HG03378 (cell line): ENCODE results near the gene WNT5B.

ENCODE experiments used
- ATAC-seq: cut with Tn5 transposase; IDR thresholded peaks from one replicate; pipeline ENCODE4 v1.9.1; 2021; ENCODE audit warnings: mild to moderate bottlenecking, moderate library complexity; ENCODE audit not compliant: unreplicated experiment

The WNT5B gene

DNA sequence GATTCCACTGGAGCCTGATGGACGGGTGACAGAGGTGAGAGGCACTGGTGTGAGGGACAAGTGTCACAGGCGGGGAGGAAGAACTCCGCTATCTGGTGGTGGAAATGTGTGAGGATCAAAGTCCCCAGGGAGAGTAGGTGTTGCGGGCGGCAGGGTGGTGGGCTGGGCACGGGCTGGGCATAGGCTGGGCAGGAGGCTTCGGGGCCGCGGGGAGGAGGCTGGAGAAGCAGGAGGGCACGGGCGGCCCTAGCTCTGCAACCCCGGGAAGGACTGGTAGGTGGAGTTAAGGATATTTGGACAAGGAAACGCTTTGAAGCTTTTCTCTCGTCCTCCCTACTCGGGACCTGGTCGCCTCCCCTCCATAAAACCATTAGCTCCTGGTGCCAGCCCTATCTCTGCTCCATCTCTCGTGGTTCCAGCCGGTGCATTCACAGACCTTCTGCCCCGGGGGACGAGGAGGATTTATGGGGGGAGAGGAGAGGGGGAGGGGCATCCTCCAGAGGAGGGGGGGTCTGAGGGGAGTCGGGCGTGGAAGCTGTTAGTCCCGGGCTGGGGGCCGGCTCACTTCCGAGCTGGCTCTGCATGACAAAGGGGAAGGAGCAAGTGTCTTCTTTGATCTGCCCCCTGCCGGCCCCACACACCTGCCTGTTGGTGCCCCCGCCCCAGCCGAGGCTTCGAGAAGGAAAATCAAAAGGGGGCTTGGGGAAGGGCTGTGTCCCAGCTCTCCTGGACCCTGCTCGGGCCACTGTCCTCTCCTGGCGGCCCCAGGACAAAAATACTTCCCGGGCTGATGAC lies 504 bp downstream of the WNT5B start:
- ATAC-seq: no peak

DNA sequence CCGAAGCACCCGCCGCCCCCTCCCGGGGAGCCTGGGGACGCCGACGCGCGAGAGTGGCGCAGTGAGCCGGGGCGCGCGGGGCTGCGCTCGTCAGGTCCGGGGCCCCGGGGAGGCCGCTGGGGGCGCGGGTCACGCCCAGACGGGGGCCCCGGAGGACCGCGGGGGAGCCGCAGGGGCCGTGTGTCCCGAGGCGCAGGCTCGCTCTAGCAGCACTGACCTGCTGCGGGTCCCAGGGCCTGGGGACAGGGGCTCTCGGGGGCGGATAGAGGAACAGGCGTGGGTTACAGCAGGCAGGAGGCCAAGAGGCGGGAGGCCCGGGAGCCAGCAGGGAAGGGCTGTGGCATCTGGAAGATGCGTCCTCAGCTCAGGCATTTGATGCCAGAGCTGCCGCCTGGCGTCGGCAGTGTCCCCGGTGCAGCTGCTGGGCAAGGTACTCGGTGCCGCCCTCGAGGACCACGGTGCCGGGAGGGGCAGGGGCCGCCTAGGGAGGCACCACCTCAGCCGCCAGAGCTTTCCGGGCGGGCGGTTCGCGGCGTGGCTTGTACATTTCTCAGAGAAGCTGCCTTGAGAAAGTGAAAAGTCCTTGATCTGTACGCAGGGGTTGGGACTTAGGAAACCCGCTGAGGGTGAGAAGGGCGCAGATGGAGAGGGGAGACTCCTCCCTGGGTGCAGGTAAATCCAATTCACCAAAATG lies 1.2 kb downstream of the WNT5B start:
- no peak for ATAC-seq

GRCh38 chr12:1630827-1631591 lies 2.0 kb downstream of the WNT5B start:
- ATAC-seq: no peak

GRCh38 chr12:1632702-1633101 lies 3.7 kb downstream of the WNT5B start:
- ATAC-seq: no peak

DNA sequence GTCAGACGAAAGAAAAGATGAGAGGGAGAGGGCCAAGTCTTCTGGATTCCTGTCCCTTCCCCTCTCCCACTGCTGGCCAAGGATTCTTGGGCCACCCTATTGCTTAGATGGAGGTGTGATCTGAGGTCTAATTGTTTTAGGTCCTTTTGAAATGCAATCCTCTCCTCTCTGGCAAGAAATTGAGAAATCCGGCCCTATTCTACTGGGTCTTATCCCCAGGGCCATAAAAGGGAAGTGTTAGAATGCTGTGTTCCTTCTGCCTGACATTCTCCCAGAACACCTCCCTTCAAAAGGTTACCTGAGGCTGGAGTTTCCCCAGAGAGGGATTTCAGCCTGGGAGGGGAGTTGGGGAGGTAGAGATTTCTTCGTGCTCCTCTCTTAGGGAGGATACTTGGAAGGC lies 4.4 kb downstream of the WNT5B start:
- no peak for ATAC-seq

DNA sequence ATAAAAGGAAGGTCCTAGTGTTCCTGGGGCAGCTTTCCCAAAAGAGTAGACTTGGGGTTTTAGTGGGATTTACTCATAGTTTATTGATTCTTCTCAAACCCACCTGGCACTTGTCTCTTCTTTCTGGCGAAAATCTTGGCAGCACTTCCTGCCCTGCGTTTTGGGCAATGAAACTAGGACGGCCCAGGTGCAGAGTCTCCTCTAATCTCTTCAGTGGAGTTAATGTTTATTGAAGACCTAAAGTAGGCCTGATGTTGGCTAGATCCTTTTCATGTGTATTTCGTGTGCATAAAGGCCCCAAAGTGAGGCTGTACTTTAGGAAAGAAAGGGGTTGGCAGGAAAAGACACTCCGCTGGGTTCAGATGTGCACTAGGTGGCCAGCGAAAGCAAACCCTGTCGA lies 5.1 kb downstream of the WNT5B start:
- ATAC-seq: no peak

DNA sequence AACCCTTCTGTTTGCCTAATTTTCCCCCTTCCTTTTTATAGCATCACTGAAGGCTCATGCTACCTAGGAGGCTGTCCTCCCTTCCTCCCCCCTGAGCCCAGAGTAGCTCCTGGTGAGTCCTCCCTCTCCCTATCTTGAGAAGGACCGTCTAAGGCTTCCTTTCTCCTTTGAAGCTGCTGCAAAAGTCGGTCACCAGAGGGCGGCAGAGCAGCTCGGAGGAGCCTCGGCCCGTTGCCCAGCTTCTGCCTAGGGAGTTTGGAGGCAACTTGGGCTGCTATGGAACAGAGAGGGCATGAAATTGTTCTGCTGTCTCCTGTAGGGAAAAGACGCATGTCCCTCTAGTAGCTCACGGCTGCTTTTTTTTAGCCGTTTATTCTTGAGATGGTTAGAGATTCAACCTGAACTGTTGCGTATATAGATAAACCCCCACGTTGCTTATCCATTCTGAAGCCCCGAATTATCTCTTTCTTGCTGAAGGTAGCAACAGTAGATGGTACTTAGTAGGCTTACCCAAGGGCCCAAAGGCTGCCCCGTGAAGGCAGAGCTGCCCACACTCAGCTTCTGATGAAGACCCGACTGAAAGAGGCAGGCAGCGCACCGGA lies 5.7 kb downstream of the WNT5B start:
- no peak for ATAC-seq

DNA sequence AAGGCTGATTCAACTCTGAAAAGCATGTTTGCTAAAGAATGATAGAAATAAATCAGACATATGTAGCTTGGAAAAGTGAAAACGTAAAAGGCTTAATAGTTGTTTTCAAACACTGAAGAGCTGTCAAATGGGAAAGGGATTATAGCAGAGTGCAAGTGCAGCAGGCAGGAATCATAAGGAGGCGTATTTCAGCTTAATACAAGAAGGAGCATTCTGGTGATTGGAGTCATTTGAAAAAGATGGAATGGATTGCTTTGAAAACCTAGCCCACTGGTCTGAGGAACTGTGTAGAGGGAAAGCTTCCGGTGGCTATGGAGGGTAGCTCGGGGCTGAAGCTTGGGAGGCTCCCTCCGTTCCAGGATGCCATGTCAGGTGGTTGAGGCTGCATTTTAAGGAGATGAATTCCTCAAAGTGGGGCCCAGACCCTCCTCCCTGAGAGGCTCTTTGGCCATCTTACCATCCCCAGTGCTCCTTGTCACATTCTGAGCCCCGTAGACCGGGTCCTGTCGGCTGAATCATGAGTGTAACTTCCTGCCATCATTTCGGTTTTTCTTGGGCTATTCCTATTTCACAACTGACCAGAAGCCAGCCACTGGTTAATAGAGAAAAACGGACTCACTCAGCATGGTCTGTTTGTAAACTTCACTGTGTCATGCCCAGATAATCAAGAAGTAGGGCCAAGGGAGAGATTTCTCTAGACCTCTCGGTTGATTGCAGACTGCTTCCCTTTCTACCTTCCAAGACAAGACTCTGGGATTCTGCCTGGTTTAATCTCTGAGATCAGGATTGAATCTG lies 6.5 kb downstream of the WNT5B start:
- ATAC-seq: no peak

GRCh38 chr12:1638203-1638602 lies 9.2 kb downstream of the WNT5B start:
- ATAC-seq: no peak

DNA sequence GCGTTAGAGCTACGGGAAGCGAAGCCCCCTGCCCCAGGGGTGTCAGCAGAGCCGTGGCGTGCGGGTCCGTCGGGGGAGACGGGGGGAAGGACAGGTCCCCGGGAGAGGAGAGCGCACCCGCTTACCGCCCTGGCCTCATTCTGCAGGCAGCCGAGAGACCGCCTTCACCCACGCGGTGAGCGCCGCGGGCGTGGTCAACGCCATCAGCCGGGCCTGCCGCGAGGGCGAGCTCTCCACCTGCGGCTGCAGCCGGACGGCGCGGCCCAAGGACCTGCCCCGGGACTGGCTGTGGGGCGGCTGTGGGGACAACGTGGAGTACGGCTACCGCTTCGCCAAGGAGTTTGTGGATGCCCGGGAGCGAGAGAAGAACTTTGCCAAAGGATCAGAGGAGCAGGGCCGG lies 10.5 kb downstream of the WNT5B start:
- no peak for ATAC-seq

- ATAC-seq: no peak
These were observed 11.6 kb downstream of the WNT5B start for GRCh38 chr12:1640328-1641234.

DNA sequence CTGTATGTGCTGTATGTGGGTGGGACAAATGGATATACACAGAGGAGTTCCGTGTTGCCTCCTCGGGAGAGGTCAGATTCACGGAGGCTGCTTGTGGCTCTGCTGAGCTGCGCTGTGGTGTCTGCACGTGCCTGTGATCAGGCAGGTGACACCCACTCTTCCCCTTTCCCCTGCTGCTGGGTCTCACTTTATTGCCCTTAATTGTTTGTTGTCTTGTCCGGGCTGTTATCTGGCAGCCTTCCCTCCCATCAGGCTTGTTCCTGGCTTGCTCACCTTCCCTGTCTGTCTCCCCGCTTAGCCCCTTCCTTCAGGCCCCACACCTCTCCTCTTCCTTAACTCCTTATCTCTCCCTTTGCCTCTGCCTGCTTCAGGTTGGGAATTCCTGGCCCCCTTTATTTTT lies 13.5 kb downstream of the WNT5B start:
- no peak for ATAC-seq

DNA sequence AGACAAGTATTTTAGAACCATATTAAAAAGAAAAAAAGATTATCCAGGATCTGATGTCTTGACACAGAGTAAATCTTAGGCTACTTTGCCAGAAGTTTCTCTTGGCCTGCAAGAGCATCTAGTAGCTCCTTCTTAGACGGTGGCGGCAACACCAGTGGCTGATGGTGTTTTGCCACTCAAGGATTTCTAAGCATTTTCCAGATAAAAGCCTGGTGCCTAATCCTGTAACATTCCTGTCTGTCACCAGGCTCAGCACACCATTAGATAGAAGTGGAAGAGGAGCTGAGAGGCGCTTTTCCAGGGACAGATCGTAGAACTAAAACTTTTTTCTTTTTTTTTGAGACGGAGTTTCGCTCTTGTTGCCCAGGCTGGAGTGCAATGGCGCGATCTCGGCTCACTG lies 14.0 kb downstream of the WNT5B start:
- no peak for ATAC-seq

DNA sequence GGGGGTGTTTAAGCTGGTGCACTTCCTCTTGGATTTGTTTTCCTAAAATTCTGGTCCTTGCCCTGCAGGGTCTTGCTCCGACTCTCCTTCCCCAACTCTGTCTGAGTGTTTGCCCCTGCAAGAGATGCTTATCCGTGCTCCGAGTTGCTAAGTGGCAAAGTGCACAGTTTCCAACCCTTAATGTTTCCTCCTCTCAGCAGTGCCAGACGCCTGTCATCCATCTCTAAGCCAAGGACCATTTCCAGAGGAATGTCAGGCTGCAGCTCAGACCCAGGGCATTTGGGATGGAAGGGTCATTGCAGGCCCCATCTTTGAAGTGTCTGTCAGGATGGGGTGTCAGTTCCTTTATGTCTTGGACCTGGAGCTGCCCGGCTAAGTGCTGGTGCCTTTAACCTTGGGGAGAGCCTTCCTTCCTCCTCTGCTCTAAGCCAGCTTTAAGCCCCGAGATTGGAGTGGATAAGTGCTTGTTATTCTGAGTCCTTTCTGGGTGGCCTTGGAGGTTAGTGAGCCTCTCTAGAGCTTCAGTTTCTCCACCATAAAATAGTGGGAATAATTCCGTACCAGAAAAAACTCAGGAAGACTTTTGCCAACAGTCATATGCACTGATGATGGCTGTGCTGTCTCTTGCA lies 15.0 kb downstream of the WNT5B start:
- ATAC-seq: no peak

- no peak for ATAC-seq
These were observed 15.8 kb downstream of the WNT5B start for GRCh38 chr12:1644534-1645438.

- no peak for ATAC-seq
These were observed 16.8 kb downstream of the WNT5B start for GRCh38 chr12:1645819-1646218.

- no peak for ATAC-seq
These were observed 17.7 kb downstream of the WNT5B start for GRCh38 chr12:1646569-1647284.
